Measurements from ENCODE around the gene LIPJ. TPM values are rescaled to one million over a fixed set of nuclear protein-coding genes. Genes with fewer than 3 reads are reported as not detected.

The LIPJ gene
- total RNA-seq, 1 experiment from 2014 or later = not detected

GRCh38 chr10:88620441-88620840 lies 33.9 kb downstream of the LIPJ start:
- intact Hi-C loops (cut with micrococcal nuclease) = no loop called here
- Mint-ChIP-seq H3K4me1 (ENCODE audit: insufficient read depth, unreplicated experiment) (no peaks in the 10 kb centered on the region), H3K27ac (ENCODE audit: low read depth, unreplicated experiment) (no peak overlapping the region), H3K9me3 (ENCODE audit: unreplicated experiment) (no peaks in the 10 kb centered on the region), H3K36me3 (ENCODE audit: insufficient read depth, unreplicated experiment) (no peaks in the 10 kb centered on the region), H3K4me3 (ENCODE audit: unreplicated experiment) (no peak overlapping the region), H3K27me3 (ENCODE audit: insufficient read depth, unreplicated experiment) (no peaks in the 10 kb centered on the region)
- no TSS peak for BruUV-seq (replicated peaks)
- no peak for DNase-seq (ENCODE audit: unreplicated experiment)
- no peak for TF ChIP-seq CTCF (IDR thresholded peaks at IDR 0.05; ENCODE audit: unreplicated experiment)
- ChIA-PET CTCF (no interaction called here), POLR2A (no interaction called here)

GRCh38 chr10:88623835-88624234 lies 37.3 kb downstream of the LIPJ start:
- H3K4me3 Mint-ChIP-seq (ENCODE audit: unreplicated experiment) = no peak overlapping the region
- no peaks in the 10 kb centered on the region for H3K27me3 Mint-ChIP-seq (ENCODE audit: insufficient read depth, unreplicated experiment)
- ChIA-PET POLR2A (no interaction called here), CTCF (no interaction called here)
- no peak for DNase-seq (ENCODE audit: unreplicated experiment)
- H3K27ac Mint-ChIP-seq (ENCODE audit: low read depth, unreplicated experiment) = no peak overlapping the region
- no TSS peak for BruUV-seq (replicated peaks)
- no peak for TF ChIP-seq CTCF (IDR thresholded peaks at IDR 0.05; ENCODE audit: unreplicated experiment)
- no peaks in the 10 kb centered on the region for H3K36me3 Mint-ChIP-seq (ENCODE audit: insufficient read depth, unreplicated experiment)
- intact Hi-C loops (cut with micrococcal nuclease) = no loop called here
- no peaks in the 10 kb centered on the region for H3K9me3 Mint-ChIP-seq (ENCODE audit: unreplicated experiment)
- H3K4me1 Mint-ChIP-seq (ENCODE audit: insufficient read depth, unreplicated experiment) = no peaks in the 10 kb centered on the region

- Mint-ChIP-seq H3K9me3 (ENCODE audit: unreplicated experiment) (no peaks in the 10 kb centered on the region), H3K4me1 (ENCODE audit: insufficient read depth, unreplicated experiment) (no peaks in the 10 kb centered on the region), H3K27ac (ENCODE audit: low read depth, unreplicated experiment) (no peak overlapping the region), H3K27me3 (ENCODE audit: insufficient read depth, unreplicated experiment) (no peaks in the 10 kb centered on the region), H3K36me3 (ENCODE audit: insufficient read depth, unreplicated experiment) (no peaks in the 10 kb centered on the region), H3K4me3 (ENCODE audit: unreplicated experiment) (no peak overlapping the region)
- DNase-seq (ENCODE audit: unreplicated experiment) = no peak
- BruUV-seq (replicated peaks) = no TSS peak
- POLR2A ChIA-PET = no interaction called here
- no peak for TF ChIP-seq CTCF (IDR thresholded peaks at IDR 0.05; ENCODE audit: unreplicated experiment)
- intact Hi-C loops (cut with micrococcal nuclease) = no loop called here
- CTCF ChIA-PET = interaction anchor here (0.6 kb wide), 1 partner anchor 24 kb away, joined by 3 read pairs; no protein-coding TSS in a partner anchor
These were observed 38.3 kb downstream of the LIPJ start for GRCh38 chr10:88624840-88625239.

GRCh38 chr10:88640186-88640585 lies 53.6 kb downstream of the LIPJ start:
- no peak for DNase-seq (ENCODE audit: unreplicated experiment)
- no peak for TF ChIP-seq CTCF (IDR thresholded peaks at IDR 0.05; ENCODE audit: unreplicated experiment)
- Mint-ChIP-seq H3K27me3 (ENCODE audit: insufficient read depth, unreplicated experiment) (no peaks in the 10 kb centered on the region), H3K36me3 (ENCODE audit: insufficient read depth, unreplicated experiment) (no peaks in the 10 kb centered on the region), H3K27ac (ENCODE audit: low read depth, unreplicated experiment) (no peak overlapping the region), H3K9me3 (ENCODE audit: unreplicated experiment) (peaks cover 8% of the 10 kb centered on the region), H3K4me1 (ENCODE audit: insufficient read depth, unreplicated experiment) (no peaks in the 10 kb centered on the region), H3K4me3 (ENCODE audit: unreplicated experiment) (no peak overlapping the region)
- no TSS peak for BruUV-seq (replicated peaks)
- intact Hi-C loops (cut with micrococcal nuclease) = no loop called here
- ChIA-PET POLR2A (interaction anchor here (1.0 kb wide), 1 partner anchor 42 kb away, joined by 3 read pairs; no protein-coding TSS in a partner anchor), CTCF (interaction anchor here (0.5 to 1.1 kb wide), 3 partner anchors 21 to 195 kb away, joined by 3 to 5 read pairs (median 3); no protein-coding TSS in a partner anchor)
